ENCODE measurements around the gene CREB5.
"Not testable (repeated sequence)": the region's sequence is repeated elsewhere in the genome, so short reads cannot be mapped to it uniquely, and the experiment has no call there.

The CREB5 gene

DNA sequence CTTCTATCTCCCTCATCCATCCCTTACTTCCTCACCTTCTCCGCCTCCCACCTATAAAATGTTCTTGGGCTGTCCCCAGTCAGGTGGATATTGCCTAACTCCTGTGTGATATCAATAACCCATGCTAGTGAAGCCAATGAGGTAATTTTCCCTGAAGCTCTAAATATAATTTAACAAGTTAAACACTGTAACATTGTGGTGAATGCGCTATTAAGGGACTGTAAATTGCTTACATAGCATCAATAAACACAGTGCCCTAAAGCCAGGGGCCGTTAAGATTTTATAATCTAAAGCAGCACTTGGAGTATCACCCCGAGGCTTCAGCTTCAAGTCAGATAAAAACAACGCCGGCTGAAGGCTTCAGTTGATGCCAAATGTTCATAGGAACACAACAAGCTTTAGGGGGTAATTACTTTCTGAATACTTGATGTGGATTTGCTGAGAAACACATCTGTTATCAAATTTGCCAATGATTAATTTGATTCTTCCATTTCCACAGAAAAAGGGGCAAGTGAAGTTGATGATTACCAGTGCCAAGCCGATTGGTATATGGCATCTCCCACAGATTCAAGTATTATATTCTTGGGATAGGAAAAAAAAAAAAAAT is 138.4 kb downstream of the CREB5 start:
- no peak for DNase-seq (ENCODE audit: low spot score)

- no peak for DNase-seq (ENCODE audit: low spot score)
Observed at GRCh38 chr7:28551331-28551730, 139.0 kb downstream of the CREB5 start.

DNA sequence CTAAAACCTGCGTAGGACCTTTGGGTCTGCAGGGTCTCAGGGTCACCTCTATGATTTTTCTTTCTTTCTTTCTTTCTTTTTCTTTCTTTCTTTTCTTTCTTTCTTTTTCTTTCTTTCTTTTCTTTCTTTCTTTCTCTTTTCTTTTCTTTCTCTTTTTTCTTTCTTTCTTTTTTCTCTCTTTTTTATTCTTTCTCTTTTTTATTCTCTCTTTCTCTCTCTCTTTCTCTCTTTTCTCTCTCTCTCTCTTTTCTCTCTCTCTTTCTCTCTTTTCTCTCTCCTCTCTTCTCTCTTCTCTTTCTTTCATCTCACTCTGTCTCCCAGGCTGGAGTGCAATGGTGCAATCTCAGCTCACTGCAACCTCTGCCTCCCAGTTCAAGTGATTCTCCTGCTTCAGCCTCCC is 139.4 kb downstream of the CREB5 start:
- DNase-seq (ENCODE audit: low spot score) = not testable (repeated sequence)

DNA sequence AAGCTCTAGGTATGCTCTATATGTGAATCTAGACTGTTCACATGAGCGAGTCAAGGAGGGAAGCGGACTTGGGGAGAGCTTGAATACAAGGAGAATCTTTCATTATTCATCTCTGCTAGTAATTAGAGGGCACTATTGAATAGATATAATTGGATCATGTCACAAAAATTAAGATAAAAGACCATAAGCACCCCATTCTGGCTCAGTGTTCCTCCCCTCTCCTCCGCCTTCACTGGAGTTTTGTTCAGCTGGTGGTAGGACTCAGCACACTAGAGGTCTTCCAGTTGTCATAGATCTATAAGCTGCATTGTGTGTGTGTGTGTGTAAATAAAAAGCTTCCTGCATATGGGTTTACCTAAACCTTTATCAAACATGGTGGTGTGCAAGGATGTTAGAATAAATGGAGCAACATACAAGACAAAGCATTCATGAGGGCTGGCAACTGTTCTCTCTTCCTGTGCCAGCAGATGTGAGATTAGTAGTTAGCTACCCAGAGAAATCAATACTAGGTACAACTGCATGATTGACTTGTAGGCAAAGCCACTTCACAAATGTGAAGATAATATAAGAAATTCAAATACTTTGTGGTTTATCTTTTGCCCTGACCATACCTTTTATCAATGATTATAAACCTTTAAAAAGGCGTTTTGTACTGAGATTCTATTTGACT is 142.6 kb downstream of the CREB5 start:
- DNase-seq (ENCODE audit: low spot score) = no peak

- no peak for DNase-seq (ENCODE audit: low spot score)
Observed at GRCh38 chr7:28556025-28556424, 143.7 kb downstream of the CREB5 start.

DNA sequence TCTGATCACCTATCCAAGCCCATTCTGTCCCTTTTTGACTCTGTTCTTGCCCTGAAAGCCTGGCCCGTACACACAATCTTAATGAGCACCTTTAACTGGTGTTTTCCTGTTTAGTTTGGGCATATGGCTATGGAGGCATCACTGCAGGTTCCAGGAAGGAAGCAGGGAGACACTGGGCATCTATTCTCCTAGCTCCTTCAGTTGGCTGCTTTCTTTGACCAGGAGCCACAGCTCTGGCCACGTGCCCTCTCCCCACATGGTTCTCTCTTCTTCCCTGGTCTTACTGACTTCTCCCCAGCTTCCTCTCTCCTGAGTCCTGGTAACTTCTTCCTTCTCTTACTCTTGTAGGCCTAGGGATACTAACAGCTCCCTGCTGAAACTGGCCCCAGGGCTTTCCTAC is 144.4 kb downstream of the CREB5 start:
- DNase-seq (ENCODE audit: low spot score) = no peak

DNA sequence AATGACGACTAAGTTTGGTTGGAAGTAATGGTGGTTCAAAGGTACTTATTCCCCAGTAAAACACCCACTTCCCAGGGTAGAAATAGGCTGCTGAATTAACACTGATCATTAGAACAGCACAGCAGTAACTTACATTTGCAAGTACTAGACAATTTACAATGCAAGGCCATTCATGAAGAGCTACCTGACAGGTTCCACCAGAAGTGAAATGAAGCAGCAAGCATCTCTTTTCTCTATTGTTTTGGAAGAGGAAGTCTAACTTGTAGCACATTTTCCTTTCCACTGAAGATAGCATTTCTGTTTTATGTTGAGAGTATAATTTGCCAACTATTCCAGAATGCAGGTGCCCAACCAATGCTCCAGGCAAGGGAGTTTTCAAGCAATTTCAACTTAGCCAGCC is 145.9 kb downstream of the CREB5 start:
- DNase-seq (ENCODE audit: low spot score) = no peak

DNA sequence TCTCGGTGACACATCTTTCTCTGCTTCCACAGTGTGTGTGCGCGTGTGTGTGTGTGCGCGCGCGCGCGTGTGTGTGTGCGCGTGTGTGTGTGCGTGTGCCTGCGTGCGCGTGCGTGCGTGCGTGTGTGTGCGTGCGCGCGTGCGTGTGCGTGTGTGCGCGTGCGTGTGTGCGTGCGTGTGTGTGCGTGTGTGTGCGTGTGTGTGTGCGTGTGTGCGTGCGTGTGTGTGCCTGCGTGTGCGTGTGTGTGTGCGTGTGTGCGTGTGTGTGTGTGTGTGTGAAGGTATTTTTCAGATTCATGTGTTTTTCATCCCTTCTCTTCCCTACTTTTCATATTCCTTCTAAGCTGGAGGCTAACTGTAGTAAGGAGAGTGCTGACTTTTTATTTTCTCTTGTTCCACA is 148.4 kb downstream of the CREB5 start:
- DNase-seq (ENCODE audit: low spot score) = no peak

DNA sequence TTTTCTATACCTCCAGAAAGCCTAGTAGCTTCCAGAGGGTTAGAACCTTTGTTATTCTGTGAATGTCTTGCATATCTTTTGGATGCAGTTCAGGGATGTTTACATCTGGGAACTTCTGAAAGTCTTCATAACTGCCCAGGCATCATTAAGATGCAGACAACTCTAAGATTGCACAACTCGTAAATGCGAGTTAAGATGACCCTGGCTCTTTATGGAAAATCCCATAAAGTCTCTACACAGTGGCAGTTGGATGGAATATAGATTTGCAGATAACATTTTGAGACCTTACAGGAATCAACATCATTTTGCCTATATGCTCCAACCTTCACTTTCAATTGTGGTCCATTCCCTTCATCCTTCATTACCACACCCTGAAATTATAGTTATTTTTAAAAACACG is 151.7 kb downstream of the CREB5 start:
- DNase-seq (ENCODE audit: low spot score) = no peak

GRCh38 chr7:28564755-28565374 is 152.5 kb downstream of the CREB5 start:
- no peak for DNase-seq (ENCODE audit: low spot score)

GRCh38 chr7:28565980-28566379 is 153.7 kb downstream of the CREB5 start:
- DNase-seq (ENCODE audit: low spot score) = no peak

DNA sequence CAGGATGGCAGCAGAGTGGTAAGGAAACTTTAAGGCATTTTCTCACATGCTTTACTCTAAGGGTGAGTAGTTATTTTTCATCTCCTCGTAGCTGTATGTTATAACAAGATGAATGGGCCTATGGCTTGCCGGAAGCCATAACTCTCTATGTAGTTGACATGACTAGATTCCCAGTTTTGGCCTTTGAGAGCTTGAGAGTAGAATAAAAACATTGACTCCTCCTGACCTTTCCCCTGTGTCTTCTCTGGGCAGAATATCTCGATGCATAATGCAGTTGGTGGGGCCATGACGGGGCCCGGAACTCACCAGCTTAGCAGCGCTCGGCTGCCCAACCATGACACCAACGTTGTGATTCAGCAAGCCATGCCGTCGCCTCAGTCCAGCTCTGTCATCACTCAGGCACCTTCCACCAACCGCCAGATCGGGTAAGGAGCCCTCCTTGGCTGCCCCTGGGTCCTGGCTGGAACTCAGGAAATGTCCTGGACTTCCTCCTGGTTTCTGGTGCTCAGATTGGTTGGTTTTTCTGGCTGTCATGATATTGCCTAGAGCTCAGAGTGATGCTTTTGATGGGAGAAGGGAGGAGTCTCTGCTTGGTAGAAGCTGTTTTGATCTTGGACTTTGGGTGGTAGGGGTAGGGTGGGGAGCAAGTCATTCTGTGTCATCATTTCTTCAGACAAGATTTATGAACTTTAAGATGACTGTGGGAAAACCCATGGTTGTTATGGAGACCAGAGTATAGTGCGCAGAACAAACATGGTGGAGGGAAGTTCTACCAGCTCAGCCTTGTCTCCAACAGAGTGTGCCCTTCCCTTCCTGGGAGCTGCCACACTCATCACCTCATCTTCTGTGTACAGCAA is 158.0 kb downstream of the CREB5 start:
- no peak for DNase-seq (ENCODE audit: low spot score)

DNA sequence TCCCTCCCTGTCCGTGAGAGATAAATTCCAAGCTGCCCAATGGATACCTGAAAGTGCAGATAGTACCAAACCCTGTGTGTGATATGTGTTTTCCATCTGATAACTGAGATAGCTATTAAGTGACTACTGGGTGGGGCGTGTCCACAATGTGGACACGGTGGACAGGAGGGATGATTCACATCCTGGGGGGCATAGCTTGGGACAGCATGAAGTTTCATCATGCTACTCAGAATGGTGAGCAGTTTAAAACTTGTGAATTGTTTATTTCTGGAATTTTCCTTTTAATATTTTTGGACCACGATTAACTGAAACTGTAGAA is 158.6 kb downstream of the CREB5 start:
- no peak for DNase-seq (ENCODE audit: low spot score)

GRCh38 chr7:28571405-28571804 is 159.1 kb downstream of the CREB5 start:
- no peak for DNase-seq (ENCODE audit: low spot score)

GRCh38 chr7:28572321-28573058 is 160.2 kb downstream of the CREB5 start:
- no peak for DNase-seq (ENCODE audit: low spot score)

- DNase-seq (ENCODE audit: low spot score) = no peak
Observed at GRCh38 chr7:28573059-28573553, 160.8 kb downstream of the CREB5 start.

DNA sequence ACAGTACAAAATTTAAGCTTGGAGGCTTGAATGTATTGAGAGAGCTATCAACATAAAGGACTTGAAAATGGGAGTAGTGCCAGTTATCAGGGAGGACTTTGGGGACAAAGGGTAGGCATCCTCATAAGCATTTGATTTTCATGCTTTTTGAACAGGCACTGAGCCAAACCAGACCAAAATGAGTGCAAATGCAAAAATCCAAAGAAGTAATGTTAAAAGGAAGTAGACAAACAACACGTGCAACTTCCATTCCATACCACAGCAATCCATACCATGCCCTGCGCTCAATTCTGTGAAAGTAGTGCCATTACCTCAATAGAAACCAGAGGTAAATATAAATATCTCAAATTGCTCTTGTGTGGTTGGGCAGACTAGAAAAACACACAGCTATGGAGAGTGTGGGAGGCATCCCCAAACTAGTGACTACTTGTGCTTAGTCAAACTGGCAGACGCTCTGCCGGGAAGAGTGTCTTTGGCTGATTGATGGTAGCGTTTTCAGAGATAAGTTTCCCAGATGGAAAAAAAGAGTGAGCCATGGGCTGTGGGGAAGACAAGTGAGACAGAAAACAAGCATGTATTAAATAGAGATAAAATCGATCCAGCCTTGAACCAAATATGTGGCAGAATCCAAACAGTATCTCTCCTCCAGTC is 161.5 kb downstream of the CREB5 start:
- DNase-seq (ENCODE audit: low spot score) = no peak

GRCh38 chr7:28575241-28575643 is 162.9 kb downstream of the CREB5 start:
- no peak for DNase-seq (ENCODE audit: low spot score)

- DNase-seq (ENCODE audit: low spot score) = no peak
Observed at GRCh38 chr7:28576656-28577055, 164.3 kb downstream of the CREB5 start.

- no peak for DNase-seq (ENCODE audit: low spot score)
Observed at GRCh38 chr7:28579571-28579970, 167.3 kb downstream of the CREB5 start.

- DNase-seq (ENCODE audit: low spot score) = no peak
Observed at GRCh38 chr7:28580665-28581064, 168.3 kb downstream of the CREB5 start.

DNA sequence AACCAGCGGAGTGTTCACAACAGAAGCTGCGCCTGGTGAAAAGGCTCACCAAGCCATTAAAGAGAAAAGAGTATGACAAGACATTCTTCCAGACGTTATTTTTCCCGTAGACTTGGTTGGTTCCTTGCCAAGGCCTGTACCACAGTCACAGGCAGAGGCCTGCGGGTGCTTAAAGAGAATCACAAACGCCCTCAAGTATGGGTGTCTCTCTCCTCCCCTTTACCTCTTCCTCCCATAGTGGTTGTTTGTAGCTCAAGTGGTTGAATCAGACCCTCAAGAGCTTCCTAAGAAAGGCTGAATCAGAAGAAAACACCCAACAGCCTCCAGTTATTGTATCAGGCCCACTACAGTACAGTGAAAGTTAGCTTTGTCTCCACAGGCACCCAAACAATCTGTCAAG is 169.0 kb downstream of the CREB5 start:
- no peak for DNase-seq (ENCODE audit: low spot score)
